MM.1S (cell line): ENCODE results near the gene SLC35F1.

ENCODE experiments used
- DNase-seq: peaks from one replicate; pipeline ENCODE4 v3.0.0-alpha.2; 2015
- H2AFZ ChIP-seq: fragments of 300-600 bp; sonication (generic); 2 replicates; pipeline ENCODE4 v1.6.0; 2016; ENCODE audit warnings: antibody characterized with exemption, low read length
- H3F3A ChIP-seq: fragments of 300-600 bp; sonication (generic); 2 replicates; pipeline ENCODE4 v1.6.1; 2016; ENCODE audit warnings: mild to moderate bottlenecking, antibody characterized with exemption, low read length, moderate library complexity, mixed read lengths; ENCODE audit not compliant: insufficient read depth
- H3K27ac ChIP-seq: fragments of 300-600 bp; sonication (generic); 2 replicates; pipeline ENCODE4 v1.5.1; 2016; ENCODE audit warnings: mild to moderate bottlenecking, low read length
- H3K27me3 ChIP-seq: fragments of 300-600 bp; sonication (generic); replicated peaks from 2 replicates; pipeline ENCODE4 v1.6.0; 2016; ENCODE audit warnings: low read length; ENCODE audit not compliant: insufficient read depth
- H3K36me3 ChIP-seq: fragments of 300-600 bp; sonication (generic); replicated peaks from 2 replicates; pipeline ENCODE4 v1.6.1; 2016; ENCODE audit warnings: mild to moderate bottlenecking, low read length, mixed read lengths; ENCODE audit not compliant: insufficient read depth
- H3K4me1 ChIP-seq: fragments of 300-600 bp; sonication (generic); 2 replicates; pipeline ENCODE4 v1.6.1; 2016; ENCODE audit warnings: low read length, mixed read lengths
- H3K4me2 ChIP-seq: fragments of 300-600 bp; sonication (generic); 2 replicates; pipeline ENCODE4 v1.6.0; 2016; ENCODE audit warnings: low read depth, low read length
- H3K4me3 ChIP-seq: fragments of 300-600 bp; sonication (generic); 2 replicates; pipeline ENCODE4 v1.5.1; 2016; ENCODE audit warnings: low read length, mixed read lengths
- H3K79me2 ChIP-seq: fragments of 300-600 bp; sonication (generic); 2 replicates; pipeline ENCODE4 v1.6.1; 2016; ENCODE audit warnings: mixed run types, low read length, mixed read lengths
- H3K9ac ChIP-seq: fragments of 300-600 bp; sonication (generic); 2 replicates; pipeline ENCODE4 v1.6.1; 2016; ENCODE audit warnings: low read length, mixed read lengths
- H3K9me2 ChIP-seq: fragments of 300-600 bp; sonication (generic); replicated peaks from 2 replicates; pipeline ENCODE4 v1.6.1; 2016; ENCODE audit warnings: mild to moderate bottlenecking, low read length, mixed read lengths; ENCODE audit not compliant: insufficient read depth
- H3K9me3 ChIP-seq: fragments of 300-600 bp; sonication (generic); replicated peaks from 2 replicates; pipeline ENCODE4 v1.6.1; 2016; ENCODE audit warnings: mild to moderate bottlenecking, low read length, mixed read lengths; ENCODE audit not compliant: insufficient read depth
- H4K20me1 ChIP-seq: fragments of 300-600 bp; sonication (generic); 2 replicates; pipeline ENCODE4 v1.6.1; 2016; ENCODE audit warnings: mild to moderate bottlenecking, low read length, moderate library complexity, mixed read lengths; ENCODE audit not compliant: insufficient read depth
- EZH2 ChIP-seq: fragments of 300-600 bp; sonication (generic); optimal IDR thresholded peaks from 2 replicates; pipeline ENCODE3; 2017; ENCODE audit warnings: low read depth, mild to moderate bottlenecking, antibody characterized with exemption, low read length, mixed read lengths
- EZH2phosphoT487 ChIP-seq: fragments of 300-600 bp; sonication (generic); IDR thresholded peaks from 2 replicates; pipeline ENCODE4 v1.6.1; 2018; ENCODE audit warnings: antibody characterized with exemption, low read length
- TF ChIP-seq, protein P1 (sequence below): fragments of 300-600 bp; sonication (generic); IDR thresholded peaks from 2 replicates; pipeline ENCODE4 v1.5.1; 2016; ENCODE audit warnings: antibody characterized with exemption, low read length, mixed read lengths

The SLC35F1 gene

DNA sequence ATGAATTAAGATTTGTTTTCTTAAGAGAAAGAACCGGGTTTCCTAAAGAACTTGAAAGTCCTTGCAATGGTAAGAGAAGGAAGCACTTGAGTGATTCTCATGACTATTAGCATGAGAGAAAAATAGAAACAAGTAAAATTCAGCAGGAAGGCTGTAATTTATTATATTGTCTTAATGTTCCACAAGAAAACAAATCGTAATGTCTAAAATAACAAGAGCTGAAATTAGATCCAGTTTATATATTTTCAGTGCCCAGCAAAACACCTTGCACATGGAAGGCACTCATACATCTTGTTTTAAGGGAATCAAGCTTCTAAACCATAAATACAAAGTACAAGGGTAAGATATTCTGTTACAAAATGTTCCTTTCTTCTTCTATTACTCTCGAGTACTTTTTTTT is 411.6 kb downstream of the SLC35F1 start:
- no peaks in the 10 kb centered on the region for H3F3A ChIP-seq
- no peak overlapping the region for H3K4me3 ChIP-seq
- no peaks in the 10 kb centered on the region for H3K36me3 ChIP-seq
- H2AFZ ChIP-seq: no peak overlapping the region
- H3K9me2 ChIP-seq: no peaks in the 10 kb centered on the region
- no peak overlapping the region for H3K4me2 ChIP-seq
- TF ChIP-seq EZH2phosphoT487: no peak
- TF ChIP-seq, protein P1, sequence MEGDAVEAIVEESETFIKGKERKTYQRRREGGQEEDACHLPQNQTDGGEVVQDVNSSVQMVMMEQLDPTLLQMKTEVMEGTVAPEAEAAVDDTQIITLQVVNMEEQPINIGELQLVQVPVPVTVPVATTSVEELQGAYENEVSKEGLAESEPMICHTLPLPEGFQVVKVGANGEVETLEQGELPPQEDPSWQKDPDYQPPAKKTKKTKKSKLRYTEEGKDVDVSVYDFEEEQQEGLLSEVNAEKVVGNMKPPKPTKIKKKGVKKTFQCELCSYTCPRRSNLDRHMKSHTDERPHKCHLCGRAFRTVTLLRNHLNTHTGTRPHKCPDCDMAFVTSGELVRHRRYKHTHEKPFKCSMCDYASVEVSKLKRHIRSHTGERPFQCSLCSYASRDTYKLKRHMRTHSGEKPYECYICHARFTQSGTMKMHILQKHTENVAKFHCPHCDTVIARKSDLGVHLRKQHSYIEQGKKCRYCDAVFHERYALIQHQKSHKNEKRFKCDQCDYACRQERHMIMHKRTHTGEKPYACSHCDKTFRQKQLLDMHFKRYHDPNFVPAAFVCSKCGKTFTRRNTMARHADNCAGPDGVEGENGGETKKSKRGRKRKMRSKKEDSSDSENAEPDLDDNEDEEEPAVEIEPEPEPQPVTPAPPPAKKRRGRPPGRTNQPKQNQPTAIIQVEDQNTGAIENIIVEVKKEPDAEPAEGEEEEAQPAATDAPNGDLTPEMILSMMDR: no peak
- no peak for TF ChIP-seq EZH2
- H3K9ac ChIP-seq: no peak overlapping the region
- H3K27ac ChIP-seq: no peak overlapping the region
- DNase-seq: no peak
- no peaks in the 10 kb centered on the region for H4K20me1 ChIP-seq
- H3K9me3 ChIP-seq: no peaks in the 10 kb centered on the region
- no peaks in the 10 kb centered on the region for H3K4me1 ChIP-seq
- no peaks in the 10 kb centered on the region for H3K79me2 ChIP-seq
- H3K27me3 ChIP-seq: no peaks in the 10 kb centered on the region

DNA sequence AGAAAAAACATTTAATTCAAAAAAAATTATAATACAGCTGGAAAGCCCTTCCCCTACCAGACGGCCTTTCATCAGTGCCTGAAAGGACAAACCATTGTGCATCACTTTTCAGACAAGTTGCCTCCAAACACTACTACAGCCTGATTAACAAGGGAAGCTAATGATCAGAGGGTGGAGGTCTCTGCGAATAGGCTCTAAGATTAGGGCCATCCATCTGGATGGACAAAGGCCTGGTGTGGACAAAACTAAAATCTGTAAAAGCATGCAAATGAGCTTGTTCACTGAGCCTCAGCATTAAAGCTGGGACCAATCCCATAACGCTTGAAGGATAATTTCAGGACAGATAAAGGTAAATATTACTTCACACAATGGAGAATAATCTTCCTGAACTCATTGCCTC is 412.4 kb downstream of the SLC35F1 start:
- no peak for DNase-seq
- Histone ChIP-seq H3K4me3 (no peak overlapping the region), H4K20me1 (no peaks in the 10 kb centered on the region), H3K79me2 (no peaks in the 10 kb centered on the region), H3K9ac (no peak overlapping the region), H3F3A (no peaks in the 10 kb centered on the region), H3K9me3 (no peaks in the 10 kb centered on the region), H3K4me2 (no peak overlapping the region), H3K27ac (no peak overlapping the region), H2AFZ (no peak overlapping the region), H3K27me3 (no peaks in the 10 kb centered on the region), H3K4me1 (no peaks in the 10 kb centered on the region), H3K9me2 (no peaks in the 10 kb centered on the region), H3K36me3 (no peaks in the 10 kb centered on the region)
- TF ChIP-seq, protein P1: no peak
- TF ChIP-seq EZH2phosphoT487: no peak
- TF ChIP-seq EZH2: no peak

DNA sequence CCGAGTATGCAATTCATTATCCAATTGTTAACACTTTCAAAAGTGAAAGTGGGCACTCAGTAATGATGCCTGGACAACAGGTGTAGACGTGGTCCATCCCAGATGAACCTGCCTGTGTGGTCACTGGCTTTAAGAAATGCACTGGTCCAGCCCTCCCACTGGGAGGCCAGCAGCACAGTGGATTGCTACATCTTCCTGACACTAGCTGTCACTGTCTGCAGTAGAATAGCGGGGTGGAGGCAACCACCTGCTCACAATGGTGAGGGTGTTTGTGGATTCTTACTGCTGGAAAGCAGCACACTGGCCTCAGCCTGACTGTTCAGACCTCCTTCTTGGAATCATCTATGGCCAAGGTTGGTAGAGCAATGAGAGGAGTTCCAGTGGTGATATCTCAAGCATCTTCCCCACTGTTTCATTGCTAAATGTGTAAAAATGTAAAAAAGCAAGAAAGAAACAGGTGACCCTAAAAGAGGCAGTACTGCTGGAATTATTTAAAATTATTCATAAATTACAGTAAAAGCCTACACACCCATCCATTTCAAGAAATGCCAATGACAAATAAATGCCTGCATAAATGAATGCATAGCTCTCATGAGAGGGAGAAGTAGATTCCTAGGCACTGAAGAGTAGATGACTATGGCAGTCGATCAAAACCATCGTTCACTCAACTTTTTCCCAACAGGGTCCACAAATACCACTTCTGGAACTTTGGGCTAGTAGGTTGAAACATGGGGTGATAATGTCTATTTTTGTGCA is 413.0 kb downstream of the SLC35F1 start:
- Histone ChIP-seq H3K27ac (no peak overlapping the region), H4K20me1 (no peaks in the 10 kb centered on the region), H3K9me2 (no peaks in the 10 kb centered on the region), H3K4me1 (no peaks in the 10 kb centered on the region), H3F3A (no peaks in the 10 kb centered on the region), H2AFZ (no peak overlapping the region), H3K27me3 (no peaks in the 10 kb centered on the region), H3K9ac (no peak overlapping the region), H3K36me3 (no peaks in the 10 kb centered on the region), H3K4me2 (no peak overlapping the region), H3K4me3 (no peak overlapping the region), H3K79me2 (no peaks in the 10 kb centered on the region), H3K9me3 (no peaks in the 10 kb centered on the region)
- no peak for DNase-seq
- TF ChIP-seq EZH2phosphoT487: no peak
- TF ChIP-seq, protein P1: no peak
- TF ChIP-seq EZH2: no peak
